Chondrocyte (in vitro differentiated cells): ENCODE results near the gene DNM2. TPM values are rescaled to one million over a fixed set of nuclear protein-coding genes. Genes with fewer than 3 reads are reported as not detected.

ENCODE experiments used
- DNase-seq: peaks from one replicate; pipeline ENCODE4 v3.0.0; 2021; ENCODE audit warnings: mixed read lengths, low spot score
- H3K27ac Mint-ChIP-seq: one replicate; pipeline ENCODE4 v1.8.0; 2021; ENCODE audit warnings: mild to moderate bottlenecking, moderate library complexity, mixed read lengths; ENCODE audit not compliant: unreplicated experiment
- H3K27me3 Mint-ChIP-seq: 2 replicates; pipeline ENCODE4 v1.8.0; 2021; ENCODE audit warnings: low read depth, mixed read lengths
- H3K36me3 Mint-ChIP-seq: 2 replicates; pipeline ENCODE4 v1.8.0; 2021; ENCODE audit warnings: low read depth, mixed read lengths
- H3K4me1 Mint-ChIP-seq: 2 replicates; pipeline ENCODE4 v1.8.0; 2021; ENCODE audit warnings: low read depth, mild to moderate bottlenecking, mixed read lengths
- H3K4me3 Mint-ChIP-seq: one replicate; pipeline ENCODE4 v1.8.0; 2021; ENCODE audit warnings: mild to moderate bottlenecking, moderate library complexity, mixed read lengths; ENCODE audit not compliant: unreplicated experiment
- H3K9me3 Mint-ChIP-seq: 2 replicates; pipeline ENCODE4 v1.8.0; 2021; ENCODE audit warnings: low read depth, mixed read lengths
- total RNA-seq: library from RNA; stranded (reverse); gene quantifications from 3 replicates; pipeline ENCODE4 v1.2.1, GENCODE V29; 2021
- TF ChIP-seq, protein P1 (sequence below): fragments of 200-600 bp; sonication (generic); IDR thresholded peaks from 2 replicates; pipeline ENCODE4 v1.5.0; 2021; ENCODE audit warnings: antibody characterized with exemption, mild to moderate bottlenecking, moderate library complexity

DNM2 gene
- total RNA-seq, 1 donor from 2014 or later: 116 TPM

DNA sequence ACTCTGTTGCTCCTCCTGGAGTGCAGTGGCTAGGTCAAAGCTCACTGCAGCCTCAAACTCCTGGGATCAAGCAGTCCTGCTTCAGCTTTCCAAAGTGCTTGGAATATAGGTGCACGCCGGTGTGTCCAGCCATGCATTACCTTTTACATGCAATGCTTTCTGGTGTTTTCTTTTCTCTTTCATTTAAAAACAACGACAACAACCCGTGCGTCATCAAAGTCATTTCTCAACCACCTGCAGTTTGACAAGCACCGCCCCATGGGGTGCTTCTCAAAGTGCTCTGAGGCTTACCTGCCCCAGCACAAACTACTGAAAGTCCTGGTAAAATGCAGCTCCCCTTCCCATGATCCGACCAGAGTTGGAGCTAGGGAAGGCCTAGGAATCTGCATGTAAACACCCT, 9.6 kb upstream of the DNM2 start:
- no peak for DNase-seq
- Mint-ChIP-seq H3K4me1 (no peaks in the 10 kb centered on the region), H3K9me3 (no peaks in the 10 kb centered on the region), H3K27me3 (no peaks in the 10 kb centered on the region), H3K36me3 (no peaks in the 10 kb centered on the region), H3K4me3 (no peak overlapping the region), H3K27ac (no peak overlapping the region)
- TF ChIP-seq, protein P1, sequence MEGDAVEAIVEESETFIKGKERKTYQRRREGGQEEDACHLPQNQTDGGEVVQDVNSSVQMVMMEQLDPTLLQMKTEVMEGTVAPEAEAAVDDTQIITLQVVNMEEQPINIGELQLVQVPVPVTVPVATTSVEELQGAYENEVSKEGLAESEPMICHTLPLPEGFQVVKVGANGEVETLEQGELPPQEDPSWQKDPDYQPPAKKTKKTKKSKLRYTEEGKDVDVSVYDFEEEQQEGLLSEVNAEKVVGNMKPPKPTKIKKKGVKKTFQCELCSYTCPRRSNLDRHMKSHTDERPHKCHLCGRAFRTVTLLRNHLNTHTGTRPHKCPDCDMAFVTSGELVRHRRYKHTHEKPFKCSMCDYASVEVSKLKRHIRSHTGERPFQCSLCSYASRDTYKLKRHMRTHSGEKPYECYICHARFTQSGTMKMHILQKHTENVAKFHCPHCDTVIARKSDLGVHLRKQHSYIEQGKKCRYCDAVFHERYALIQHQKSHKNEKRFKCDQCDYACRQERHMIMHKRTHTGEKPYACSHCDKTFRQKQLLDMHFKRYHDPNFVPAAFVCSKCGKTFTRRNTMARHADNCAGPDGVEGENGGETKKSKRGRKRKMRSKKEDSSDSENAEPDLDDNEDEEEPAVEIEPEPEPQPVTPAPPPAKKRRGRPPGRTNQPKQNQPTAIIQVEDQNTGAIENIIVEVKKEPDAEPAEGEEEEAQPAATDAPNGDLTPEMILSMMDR: no peak

DNA sequence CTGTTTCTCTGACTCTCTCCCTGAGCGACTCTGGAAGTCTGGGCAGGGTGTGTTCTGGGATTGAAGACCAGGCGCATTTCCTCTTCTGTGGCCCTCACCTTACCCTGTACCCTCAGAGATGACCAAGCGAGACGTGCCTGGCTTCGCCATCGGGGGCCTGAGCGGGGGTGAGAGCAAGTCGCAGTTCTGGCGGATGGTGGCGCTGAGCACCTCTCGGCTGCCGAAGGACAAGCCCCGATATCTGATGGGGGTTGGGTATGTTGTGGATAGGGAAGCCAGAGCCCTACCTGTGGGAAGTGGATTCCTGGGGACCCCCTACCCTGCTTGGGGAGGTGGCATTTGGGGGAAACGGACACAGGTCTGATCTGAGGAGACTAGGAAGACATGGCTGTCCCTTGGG, 5.8 kb upstream of the DNM2 start:
- DNase-seq: no peak
- Mint-ChIP-seq H3K9me3 (no peaks in the 10 kb centered on the region), H3K27me3 (no peaks in the 10 kb centered on the region), H3K4me1 (peaks cover 2% of the 10 kb centered on the region), H3K4me3 (no peak overlapping the region), H3K27ac (no peak overlapping the region), H3K36me3 (peaks cover 4% of the 10 kb centered on the region)
- TF ChIP-seq, protein P1: no peak

DNA sequence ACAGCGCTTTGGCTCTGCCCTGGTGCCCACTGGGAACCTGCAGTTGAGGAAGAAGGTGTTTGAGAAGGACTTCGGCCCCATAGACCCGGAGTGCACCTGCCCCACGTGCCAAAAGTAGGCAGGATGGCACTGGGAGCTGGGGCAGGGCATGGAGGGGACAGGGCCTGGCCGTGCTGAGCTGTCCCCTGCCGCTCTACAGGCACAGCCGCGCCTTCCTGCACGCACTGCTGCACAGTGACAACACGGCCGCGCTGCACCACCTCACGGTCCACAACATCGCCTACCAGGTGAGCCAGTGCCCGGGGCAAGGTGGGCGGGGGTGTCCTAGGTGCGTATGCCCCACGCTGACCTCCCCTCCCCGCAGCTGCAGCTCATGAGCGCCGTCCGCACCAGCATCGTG, 5.1 kb upstream of the DNM2 start:
- H3K27me3 Mint-ChIP-seq: no peaks in the 10 kb centered on the region
- H3K27ac Mint-ChIP-seq: no peak overlapping the region
- peaks cover 4% of the 10 kb centered on the region for H3K36me3 Mint-ChIP-seq
- TF ChIP-seq, protein P1: no peak
- no peaks in the 10 kb centered on the region for H3K9me3 Mint-ChIP-seq
- no peak overlapping the region for H3K4me3 Mint-ChIP-seq
- no peak for DNase-seq
- H3K4me1 Mint-ChIP-seq: peaks cover 5% of the 10 kb centered on the region

DNA sequence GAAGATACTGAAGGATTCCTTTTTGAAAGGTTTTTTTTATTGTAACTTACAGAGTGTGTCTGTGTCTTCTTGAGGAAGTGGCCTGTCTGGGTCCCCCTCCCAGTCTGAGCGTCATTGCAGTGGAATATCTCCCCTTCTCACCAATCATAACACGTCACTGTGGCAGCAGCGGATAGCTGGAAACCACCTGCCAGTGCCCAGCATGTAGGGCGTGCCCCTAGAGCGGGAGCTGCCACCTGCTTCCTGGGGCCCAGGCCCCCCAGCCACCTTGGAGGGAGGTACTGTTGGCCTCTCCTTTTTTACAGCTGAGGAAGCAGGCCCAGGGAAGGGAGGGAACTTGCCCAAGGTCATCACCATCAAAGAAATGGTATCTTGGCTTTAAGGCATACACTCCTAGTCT, 4.6 kb upstream of the DNM2 start:
- H3K9me3 Mint-ChIP-seq: no peaks in the 10 kb centered on the region
- no peak overlapping the region for H3K27ac Mint-ChIP-seq
- DNase-seq: no peak
- no peaks in the 10 kb centered on the region for H3K27me3 Mint-ChIP-seq
- peaks cover 4% of the 10 kb centered on the region for H3K36me3 Mint-ChIP-seq
- H3K4me1 Mint-ChIP-seq: peaks cover 5% of the 10 kb centered on the region
- no peak overlapping the region for H3K4me3 Mint-ChIP-seq
- TF ChIP-seq, protein P1: no peak

DNA sequence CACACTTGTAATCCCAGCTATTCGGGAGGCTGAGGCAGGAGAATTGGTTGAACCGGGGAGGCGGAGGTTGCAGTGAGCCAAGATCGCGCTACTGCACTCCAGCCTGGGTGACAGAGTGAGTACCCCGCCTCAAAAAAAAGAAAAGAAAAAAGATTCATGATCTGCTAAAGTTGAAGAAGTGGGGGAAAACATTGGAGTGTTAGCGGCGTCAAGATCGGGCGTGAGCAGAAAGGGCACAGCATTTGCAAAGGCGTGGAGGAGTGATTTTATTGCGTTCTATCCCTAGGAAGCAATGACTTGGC, 874 bp upstream of the DNM2 start:
- Mint-ChIP-seq H3K9me3 (no peaks in the 10 kb centered on the region), H3K27ac (peak overlapping the region; percentile 81), H3K36me3 (peaks cover 4% of the 10 kb centered on the region), H3K27me3 (no peaks in the 10 kb centered on the region), H3K4me1 (peaks cover 24% of the 10 kb centered on the region), H3K4me3 (peak overlapping the region; percentile 65)
- TF ChIP-seq, protein P1: no peak
- no peak for DNase-seq
